Hematopoietic multipotent progenitor cell treated with erythropoietin and hydrocortisone succinate and interleukin-3 and kit ligand, for 6 days (in vitro differentiated cells): ENCODE data around the gene PRR22.
A peak's percentile ranks its signal among the peaks of the same experiment; 100 is the strongest.

ENCODE experiments used
- DNase-seq: peaks from one replicate; pipeline ENCODE4 v3.0.0-alpha.2; 2015

Gene PRR22

GRCh38 chr19:5784581-5785147 is at the start of gene PRR22:
TSS of gene PRR22 (minus strand) at chr19:5784746. CDS start at chr19:5784660, 86 bp downstream.
- DNase-seq, result no peak

DNA sequence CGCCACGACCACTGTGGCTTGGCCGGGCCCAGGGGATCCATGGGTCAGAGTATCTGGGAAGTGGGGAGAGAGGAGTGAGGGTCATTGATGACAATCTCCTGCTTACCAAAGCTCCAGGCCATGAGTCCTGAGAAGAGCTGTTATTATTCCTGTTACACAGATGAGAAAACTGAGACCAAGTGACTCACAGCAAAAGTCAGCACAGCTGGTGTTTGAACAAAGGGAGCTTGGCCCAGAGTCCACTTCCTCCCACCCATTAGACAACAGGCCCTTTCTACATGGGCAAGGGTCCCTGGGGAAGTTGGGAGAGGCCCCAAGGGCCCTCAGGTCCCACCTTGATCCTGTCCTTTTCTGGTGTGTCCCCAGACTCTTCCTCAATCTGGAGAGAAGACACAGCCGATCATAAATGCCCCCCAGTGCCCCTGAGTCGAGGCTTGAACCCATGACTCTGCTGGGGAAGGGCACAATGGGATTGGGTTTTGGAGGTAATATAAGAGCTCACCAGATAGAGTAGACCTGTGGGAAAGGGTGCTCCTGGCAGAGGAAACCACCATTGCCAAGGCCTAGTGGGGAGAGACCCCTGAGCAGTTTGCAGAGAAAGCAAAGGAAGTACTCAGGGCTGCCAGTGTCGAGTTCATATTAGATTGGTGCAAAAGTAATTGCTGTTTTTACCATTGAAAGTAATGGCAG is 48.1 kb upstream of the PRR22 start:
- DNase-seq, result no peak

DNA sequence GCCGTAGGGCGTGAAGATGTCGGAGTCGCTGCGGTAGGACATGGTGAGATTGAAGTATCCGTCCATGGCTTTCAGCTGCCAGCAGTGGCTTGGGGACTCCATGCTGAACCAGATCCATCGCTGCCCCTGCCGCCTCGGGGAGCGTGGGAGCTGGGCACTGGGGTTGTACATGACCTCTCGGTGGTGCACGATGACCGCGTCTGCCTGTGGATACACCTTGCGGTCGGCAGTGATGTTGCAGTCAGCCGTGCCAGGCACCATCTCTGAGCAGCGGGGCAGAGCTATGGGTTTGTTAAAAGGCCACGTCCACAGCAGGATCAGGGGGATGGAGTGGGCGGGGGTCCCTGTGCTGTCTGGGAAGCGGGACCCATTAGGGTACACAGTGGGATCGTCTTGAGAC is 47.5 kb upstream of the PRR22 start:
- no peak for DNase-seq

DNA sequence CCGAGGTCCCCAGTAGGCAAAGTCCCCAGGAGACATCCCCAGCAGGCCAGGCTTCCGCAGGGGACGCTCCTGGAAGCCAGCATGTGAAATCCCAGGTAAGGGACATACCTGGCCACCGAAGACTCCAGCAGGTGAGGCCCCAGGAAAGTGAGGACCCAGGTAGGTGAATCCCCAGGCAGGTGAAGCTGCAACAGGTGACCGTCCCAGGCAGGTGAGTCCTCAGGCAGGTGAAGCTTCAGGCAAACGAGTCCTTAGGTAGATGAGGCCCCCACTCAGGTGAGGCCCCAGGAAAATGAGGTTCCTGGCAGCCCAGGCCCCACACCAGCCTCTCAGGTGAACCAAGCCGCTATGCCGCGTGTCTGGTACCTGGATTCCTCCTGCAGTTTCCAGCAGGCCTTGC is 46.6 kb upstream of the PRR22 start:
- no peak for DNase-seq

GRCh38 chr19:5829567-5830310 is 45.2 kb upstream of the PRR22 start:
- no peak for DNase-seq

GRCh38 chr19:5828661-5829566 is 44.4 kb upstream of the PRR22 start:
- peak; percentile 57 for DNase-seq

DNA sequence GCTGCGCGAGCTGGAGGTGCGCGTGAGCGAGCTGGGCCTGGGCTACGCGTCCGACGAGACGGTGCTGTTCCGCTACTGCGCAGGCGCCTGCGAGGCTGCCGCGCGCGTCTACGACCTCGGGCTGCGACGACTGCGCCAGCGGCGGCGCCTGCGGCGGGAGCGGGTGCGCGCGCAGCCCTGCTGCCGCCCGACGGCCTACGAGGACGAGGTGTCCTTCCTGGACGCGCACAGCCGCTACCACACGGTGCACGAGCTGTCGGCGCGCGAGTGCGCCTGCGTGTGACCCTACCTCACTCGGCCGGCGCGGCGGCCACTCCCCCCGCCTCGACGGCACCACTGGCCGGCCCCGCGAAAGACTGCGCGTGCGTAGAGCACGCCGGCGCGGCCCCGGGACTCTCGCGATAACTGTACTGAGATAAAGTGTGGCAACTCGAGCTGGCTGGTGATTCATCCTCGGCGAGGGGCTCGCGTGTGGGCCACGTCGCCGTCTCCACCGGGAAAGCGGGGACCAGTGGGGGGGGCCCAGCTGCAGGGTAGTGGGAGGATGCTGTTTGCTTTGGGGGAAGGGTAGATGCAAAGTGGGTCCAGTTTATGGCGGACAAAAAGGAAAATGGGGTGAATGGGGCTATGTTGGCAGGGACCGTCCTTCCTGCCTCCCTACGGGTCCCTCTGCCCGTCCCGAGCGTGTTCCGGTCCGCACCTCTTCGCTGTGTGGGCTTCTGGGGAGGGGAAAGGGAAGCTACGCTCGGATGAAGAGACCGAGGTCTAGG is 43.5 kb upstream of the PRR22 start:
- DNase-seq, result peak; percentile 91

DNA sequence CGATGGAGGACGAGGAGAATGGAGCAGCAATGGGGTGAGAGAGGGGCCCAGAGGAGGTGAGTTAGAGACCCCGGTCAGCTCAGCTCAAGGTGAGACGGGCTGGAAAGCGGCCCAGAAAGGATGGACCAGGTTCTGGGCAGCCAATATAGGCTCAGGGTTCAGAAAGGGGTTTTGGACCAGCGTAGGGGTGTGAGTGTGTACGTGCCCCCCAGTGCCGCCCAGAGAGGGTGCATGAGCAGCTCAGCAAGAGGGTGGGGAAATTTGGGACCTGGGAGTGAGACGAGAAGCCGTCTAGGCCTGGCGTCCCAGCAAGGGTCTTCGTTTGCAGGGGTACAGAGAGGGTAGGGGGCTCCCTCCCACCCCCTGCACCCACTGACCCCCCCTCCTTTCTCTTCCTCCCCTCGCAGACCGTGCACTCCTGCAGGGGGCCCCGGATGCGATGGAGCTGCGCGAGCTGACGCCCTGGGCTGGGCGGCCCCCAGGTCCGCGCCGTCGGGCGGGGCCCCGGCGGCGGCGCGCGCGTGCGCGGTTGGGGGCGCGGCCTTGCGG is 42.9 kb upstream of the PRR22 start:
- DNase-seq, result no peak

DNA sequence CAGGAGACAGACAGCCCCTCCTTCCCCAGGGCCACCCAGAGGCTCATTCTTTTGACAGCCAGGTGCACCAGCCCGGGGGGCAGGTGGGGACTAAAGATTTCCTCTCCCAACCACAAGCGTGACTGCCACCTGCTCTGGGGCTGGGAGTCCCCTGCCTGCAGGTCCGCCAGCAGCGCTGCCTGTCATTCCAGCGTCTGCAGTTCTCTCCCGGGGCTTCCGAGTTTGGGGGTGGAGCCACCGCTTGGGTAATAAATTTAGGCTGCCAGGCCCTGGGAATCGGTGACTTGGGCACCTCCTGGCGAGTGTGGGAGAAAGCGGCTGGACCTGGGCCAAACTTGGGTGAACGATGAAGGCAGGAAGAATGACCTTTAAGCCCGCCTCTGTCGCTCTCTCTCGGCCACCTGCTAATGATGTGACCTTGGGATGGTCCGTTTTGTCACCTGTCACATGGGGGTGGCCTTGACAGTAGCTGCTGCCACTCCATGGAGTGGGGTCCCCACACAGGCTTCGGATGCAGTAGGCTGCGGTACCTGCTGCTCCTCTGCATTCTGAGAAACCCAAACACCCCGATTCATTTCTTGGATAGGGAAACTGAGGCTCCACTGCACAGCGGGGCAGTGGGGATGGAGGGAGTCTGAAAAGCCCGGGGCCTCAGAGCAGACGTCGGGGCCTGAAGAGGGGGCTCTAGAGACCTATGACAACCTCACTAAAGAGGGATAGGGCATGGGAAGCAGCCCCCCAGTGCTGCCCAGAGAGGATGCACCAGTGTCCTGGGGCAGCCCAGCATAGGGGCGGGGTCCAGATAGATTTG is 42.2 kb upstream of the PRR22 start:
- DNase-seq, result peak; percentile 74

- no peak for DNase-seq
These were observed 40.6 kb upstream of the PRR22 start for GRCh38 chr19:5825178-5825577.

DNA sequence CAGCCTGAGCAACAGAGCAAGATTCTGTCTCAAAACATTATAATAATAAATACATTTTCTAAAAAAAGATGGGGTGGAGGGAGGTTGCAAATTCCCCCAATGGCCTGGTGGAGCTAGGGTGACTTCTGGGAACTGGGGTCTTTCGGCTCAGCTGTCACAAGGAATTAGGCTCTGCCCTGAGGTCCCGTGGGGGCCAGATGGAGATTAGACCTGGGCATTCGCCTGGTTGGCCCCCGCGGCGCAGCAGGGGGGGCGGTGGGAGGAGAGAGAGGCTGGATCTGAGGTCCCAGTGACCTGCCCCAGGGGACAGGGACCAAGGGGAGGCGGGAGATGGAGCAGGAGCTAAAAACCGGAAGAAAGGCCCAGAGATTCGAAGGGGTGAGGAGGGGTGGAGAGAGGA is 40.2 kb upstream of the PRR22 start:
- DNase-seq, result no peak

DNA sequence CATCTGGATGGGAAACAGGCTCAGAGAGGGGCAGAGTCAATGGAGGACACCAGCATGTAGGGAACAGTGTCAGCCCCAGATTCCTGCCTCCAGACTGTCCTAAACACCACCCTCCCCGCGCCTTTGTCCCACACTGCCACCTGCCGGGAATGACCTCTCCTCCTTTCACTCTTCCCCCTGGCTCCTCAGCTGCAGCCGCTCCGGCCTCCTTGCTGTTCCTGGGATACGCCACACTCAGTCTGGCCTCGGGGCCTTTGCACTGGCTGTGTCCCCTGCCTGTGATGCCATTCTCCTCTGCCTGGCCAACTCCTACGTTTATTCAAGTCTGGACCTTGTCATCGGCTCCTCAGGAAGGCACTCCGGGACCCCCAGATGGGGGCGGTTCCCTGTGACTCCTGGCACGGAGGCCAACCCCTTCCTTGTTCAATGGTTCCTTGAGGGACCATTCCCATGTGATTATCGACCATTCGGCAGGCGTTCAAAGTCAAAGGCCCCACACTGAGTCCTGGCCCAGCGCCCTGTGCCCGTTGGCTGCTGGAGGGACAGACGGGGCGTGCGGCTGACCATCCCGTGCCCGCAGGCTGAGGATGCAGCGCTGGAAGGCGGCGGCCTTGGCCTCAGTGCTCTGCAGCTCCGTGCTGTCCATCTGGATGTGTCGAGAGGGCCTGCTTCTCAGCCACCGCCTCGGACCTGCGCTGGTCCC is 39.2 kb upstream of the PRR22 start:
- no peak for DNase-seq

- DNase-seq, result no peak
These were observed 37.8 kb upstream of the PRR22 start for GRCh38 chr19:5822181-5822844.

DNA sequence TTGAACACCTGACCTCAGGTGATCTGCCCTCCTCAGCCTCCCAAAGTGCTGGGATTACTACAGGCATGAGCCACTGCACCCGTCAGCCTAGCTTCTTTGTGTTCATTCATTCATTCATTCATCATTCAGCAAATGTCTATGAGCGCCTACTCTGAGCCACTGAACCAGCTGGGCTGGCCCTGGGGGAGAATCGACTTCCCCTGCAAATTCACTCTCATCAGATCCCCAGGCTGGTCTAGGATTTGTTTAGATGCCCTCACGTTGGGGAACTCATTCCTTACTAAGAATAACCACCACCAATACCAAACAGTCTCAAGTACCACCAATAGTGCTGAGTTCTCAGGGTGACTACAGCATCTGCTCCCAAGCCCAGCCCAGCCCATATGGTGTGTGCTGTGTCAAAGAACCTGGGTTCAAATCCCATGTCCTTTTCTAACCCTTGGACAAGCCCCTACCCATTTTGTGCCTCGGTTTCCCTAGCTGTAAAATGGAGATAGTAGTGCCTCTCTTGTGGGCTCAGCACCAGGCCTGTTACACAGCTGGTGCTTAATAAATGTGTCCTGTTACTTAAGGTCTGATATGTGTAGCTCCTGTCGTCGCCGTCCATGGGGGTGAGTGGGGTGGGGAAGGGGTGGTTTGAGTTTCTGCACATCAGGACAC is 37.1 kb upstream of the PRR22 start:
- no peak for DNase-seq

GRCh38 chr19:5820785-5821184 is 36.2 kb upstream of the PRR22 start:
- DNase-seq, result no peak

DNA sequence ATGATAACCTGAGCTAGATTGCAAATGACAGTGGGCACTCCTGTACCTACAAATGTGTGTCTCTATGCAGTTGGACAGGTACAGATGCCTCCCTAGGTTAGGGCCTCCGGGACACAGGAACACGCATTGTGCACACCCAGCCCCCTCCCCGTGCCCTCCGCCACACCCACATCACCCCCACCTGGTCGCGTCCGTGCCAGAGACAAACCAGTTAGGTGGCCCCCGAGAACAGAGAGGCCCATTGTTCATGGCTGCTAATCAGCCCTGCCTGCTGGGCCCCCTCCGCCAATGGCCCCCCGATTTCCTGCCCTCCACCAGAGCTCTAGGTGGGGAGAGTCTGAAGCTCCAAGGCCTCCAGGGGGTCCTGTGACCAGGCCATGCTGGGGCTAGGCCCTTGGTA is 34.0 kb upstream of the PRR22 start:
- no peak for DNase-seq

GRCh38 chr19:5817218-5817617 is 32.7 kb upstream of the PRR22 start:
- DNase-seq, result no peak

GRCh38 chr19:5814852-5815246 is 30.3 kb upstream of the PRR22 start:
- no peak for DNase-seq

DNA sequence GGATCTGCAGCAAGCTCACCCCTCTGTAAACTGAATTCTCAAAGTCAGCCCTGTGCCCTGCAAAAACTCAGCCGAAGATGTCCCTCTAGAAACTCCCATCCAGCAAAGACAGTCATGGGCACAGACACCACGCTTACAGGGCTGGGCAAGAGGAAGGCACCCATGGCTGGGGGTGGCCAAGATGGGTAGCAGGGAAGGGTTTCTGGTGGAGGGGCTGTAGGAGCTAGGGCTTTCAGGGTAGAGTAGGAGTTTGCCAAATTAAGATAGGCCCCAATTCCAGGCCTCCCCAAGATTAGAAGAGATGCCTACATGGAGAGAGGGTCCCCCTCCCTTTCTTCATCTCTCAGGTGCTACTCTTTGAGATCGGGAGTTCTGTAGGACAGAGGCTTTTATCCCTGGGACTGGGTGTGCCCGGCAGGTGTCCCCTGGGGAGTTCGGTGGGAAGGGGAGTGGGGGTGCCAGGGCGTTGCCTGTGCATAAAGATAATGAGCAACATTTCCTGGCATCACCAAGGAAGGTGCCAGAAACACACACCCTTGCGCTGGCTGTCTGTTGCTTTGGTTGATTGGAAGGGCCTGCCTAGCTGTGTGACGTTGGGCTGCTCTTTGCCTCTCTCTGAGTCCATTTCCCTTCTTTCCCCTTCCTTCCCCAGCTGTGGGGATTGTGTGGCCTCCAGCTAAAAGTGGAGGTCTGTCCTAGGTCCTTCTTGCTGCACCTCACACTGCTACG is 29.7 kb upstream of the PRR22 start:
- no peak for DNase-seq
